OCI-LY1 (cell line): ENCODE data around the gene ZNF827.

Experiments used
- EZH2 ChIP-seq: fragments of 200-600 bp; sonication (generic), shearing (Covaris generic); IDR thresholded peaks from 2 replicates; pipeline ENCODE4 v1.8.0; 2017; ENCODE audit warnings: borderline replicate concordance, mixed run types, mild to moderate bottlenecking, antibody characterized with exemption, low read length, moderate library complexity, mixed read lengths
- TF ChIP-seq, protein P1 (sequence below): fragments of 200-600 bp; sonication (generic), shearing (Covaris generic); IDR thresholded peaks from 2 replicates; pipeline ENCODE4 v1.5.1; 2017; ENCODE audit warnings: mild to moderate bottlenecking, antibody characterized with exemption, low read length, moderate library complexity, mixed read lengths

DNA sequence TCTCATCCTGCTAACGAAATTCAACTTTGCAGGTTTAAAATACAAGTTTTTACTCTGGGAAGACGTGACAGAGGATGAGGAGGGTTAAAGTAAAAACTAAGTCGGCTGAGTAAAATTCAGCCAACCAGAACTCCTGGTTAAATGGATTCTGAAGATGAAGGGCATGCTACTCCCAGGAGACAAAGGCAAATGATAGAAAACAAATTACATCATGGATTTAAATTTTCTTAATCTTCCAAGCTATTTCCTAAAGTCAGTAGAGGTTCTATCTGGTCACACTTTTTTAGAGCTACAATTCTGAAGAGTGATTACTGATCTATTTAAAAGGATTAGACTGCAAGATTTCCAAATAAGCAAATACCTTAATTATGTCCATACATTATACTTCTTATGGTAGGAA is 47.9 kb downstream of the ZNF827 start:
- TF ChIP-seq, protein P1, sequence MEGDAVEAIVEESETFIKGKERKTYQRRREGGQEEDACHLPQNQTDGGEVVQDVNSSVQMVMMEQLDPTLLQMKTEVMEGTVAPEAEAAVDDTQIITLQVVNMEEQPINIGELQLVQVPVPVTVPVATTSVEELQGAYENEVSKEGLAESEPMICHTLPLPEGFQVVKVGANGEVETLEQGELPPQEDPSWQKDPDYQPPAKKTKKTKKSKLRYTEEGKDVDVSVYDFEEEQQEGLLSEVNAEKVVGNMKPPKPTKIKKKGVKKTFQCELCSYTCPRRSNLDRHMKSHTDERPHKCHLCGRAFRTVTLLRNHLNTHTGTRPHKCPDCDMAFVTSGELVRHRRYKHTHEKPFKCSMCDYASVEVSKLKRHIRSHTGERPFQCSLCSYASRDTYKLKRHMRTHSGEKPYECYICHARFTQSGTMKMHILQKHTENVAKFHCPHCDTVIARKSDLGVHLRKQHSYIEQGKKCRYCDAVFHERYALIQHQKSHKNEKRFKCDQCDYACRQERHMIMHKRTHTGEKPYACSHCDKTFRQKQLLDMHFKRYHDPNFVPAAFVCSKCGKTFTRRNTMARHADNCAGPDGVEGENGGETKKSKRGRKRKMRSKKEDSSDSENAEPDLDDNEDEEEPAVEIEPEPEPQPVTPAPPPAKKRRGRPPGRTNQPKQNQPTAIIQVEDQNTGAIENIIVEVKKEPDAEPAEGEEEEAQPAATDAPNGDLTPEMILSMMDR = no peak
- TF ChIP-seq EZH2 = no peak
